HG03457 (cell line): ENCODE data around the gene CCNL2.

Experiments used
- ATAC-seq: cut with Tn5 transposase; IDR thresholded peaks from one replicate; pipeline ENCODE4 v1.9.1; 2021; ENCODE audit warnings: moderate number of reproducible peaks; ENCODE audit not compliant: unreplicated experiment

CCNL2 gene

DNA sequence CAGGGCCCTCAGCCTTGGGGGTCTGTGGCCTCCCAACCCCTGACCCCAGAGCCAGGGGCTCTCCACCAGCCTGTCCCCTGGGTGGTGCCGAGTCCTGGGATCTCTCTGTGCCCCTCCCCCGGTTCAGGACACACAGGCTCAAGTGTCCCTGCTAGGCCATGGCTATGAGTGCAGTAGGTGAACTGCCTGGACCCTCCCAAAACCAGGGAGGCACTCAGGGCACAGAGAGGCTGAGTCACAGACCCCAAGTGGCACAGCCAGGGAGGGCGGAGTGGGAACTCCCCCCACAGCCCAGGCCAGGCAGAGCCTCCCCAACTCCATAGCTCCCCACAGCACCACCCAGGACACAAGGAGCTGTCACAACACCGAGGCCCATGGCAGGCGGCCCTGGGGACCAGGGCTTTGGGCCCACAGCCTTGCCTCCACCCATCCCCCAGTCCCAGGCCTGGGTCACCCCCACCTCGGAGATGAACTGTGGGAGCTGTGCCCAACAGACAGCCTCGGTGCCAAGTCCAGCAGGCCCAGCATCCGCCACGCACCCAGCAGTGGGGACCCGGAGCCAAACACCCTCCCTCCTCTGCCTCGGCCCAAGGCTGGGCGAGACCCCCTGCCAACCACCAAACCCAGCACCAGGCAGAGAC, 53.2 kb downstream of the CCNL2 start:
- ATAC-seq, result no peak

DNA sequence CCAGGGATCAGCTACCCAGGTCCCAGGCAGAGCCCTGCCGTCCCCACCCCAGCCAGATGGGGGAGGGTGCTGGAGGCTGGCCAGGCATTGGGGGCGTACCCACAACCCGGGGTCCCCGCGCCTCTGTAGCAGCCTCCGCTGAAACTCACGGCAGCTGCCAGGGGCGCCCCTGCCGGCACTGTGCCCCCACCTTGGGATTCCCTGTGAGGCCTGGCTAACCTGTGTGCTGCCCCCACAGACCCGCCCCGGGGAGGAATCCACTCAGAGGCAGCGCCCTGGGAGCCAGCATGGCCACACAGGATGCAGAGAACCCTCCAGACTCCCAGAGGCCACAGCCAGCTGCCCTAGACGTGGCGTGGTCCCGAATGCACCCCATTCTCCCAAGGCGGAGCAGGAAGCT, 53.8 kb downstream of the CCNL2 start:
- no peak for ATAC-seq

DNA sequence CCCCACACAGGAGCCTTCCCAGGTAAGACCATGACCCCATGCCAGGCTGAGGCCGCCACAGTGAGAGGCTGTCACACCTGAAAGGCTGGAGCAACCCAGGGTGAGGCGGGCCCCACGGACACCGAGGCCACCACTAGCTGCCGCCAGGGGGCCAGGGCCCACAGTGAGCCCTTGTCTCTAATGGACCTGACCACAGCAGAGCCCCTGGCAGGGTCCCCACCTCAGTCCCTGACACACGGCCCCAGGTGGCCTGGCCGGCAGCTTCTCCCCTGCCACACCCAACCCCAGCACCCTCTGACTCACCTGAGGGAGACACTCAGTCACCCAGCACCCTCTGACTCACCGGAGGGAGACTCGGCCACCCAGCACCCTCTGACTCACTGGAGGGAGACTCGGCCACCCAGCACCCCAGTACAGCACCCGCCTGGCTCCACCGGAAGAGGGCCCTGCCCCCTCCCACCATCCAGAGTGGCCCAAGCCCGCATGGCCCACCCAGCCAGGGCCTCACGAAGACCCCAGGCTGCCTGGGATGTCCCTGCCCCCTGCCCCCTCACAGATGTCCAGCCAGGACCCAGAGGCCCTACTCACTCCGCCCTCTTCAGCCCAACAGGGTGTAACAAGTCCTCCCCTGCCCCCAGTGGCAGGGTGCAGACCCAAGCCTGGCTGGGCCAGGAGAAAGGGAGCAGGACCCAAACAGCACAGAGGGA, 54.3 kb downstream of the CCNL2 start:
- ATAC-seq, result no peak

DNA sequence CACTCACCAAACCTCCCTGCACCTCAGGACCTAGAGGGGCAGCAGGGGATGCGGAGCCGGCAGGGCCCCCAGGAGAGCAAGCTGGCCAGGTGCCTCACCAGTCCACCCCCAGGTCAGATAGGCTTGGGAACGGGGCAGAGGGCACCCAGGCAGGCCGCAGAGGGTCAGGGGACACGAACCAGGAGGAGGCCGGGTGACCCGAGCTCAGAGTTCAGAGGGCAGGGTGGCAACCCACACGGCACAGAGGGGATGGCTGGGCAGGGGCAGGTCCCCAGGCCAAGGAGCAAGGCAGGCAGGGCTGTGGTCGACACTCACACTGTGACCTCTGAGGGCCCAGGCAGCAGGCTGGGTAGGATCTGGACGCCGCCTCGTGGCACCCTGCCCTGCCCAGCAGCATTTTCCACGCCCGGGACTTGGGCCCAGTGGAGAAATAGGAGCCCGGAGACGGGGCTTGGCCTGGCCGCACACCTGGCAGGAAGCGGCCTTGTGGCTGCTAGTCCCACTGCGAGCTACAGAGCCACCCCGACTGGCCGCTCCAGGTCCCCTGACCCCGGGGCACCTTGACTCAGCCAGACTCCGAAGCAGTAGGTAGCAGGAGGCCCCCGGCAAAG, 55.2 kb downstream of the CCNL2 start:
- ATAC-seq, result no peak

GRCh38 chr1:1342584-1343115, 56.5 kb downstream of the CCNL2 start:
- no peak for ATAC-seq

DNA sequence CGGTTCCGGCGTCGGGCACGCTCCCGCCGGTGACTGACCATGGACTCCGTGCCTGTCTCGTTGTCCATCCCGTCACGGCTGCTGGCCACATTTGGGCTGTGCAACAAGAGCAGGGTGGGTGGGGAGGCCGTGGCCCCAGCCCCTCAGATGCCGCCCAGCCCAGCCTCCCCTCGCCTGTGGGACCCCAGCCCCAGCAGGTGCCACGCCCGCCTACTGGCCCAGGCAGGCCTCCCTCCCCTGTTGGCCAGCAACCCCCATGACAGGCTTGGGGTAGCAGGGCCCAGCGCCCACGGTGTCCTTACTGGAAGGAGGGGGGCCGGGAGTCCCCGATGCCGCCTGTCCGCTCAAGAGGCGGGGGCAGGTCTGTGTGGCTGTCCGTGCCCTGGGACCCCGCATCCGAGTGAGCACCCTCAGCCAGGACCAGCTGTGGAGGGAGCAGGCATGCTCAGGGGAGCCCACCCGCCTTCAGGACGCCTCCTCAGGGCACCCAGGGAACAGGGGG, 57.0 kb downstream of the CCNL2 start:
- no peak for ATAC-seq

GRCh38 chr1:1341549-1342021, 57.5 kb downstream of the CCNL2 start:
- ATAC-seq, result no peak

DNA sequence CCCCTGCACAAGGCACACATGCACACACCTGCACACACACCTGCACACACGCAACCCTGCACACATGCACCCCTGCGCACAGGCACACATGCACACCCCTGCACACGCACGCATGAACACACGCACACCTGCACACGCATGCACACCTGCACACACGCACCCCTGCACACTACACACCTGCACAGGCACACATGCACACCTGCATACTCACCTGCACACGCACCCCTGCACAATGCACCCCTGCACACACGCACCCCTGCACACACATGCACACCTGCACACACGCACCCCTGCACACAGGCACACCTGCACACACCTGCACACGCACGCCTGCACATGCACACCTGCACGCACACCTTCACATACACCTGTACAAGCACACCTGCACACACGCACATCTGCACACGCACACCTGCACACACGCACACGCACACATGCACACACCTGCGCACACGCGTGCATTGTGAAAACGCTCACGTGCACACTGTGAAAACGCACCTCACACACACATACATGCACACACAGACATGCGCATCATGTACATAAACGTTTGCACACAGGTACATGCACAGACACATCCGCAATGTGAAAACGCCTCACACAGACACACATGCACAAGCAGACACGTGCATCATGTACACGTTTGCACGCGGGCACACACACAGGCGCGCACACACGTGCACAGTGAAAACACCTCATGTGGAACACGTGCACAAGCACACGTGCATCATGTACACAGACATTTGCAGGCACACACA, 58.2 kb downstream of the CCNL2 start:
- ATAC-seq, result no peak

- ATAC-seq, result no peak
Measured at GRCh38 chr1:1340185-1340584, 59.0 kb downstream of the CCNL2 start.

DNA sequence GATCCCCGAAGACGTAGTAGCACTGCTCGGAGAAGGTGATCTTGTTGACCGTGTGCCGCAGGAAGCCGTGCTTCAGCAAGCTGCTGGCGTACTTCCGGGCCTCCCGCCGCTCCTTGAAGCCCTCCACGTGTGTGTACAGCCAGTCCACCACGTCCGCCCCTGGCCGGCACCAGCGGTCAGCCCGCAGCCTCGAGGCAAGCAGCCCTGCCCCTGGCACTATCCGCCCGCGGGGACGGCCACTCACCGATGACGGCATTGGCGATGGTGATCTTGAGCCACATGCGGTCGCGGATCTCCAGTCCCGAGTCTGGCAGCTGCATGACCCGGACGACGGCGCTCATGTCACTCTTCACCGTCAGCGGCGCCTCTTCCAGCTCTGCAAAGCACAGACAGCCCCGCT, 60.9 kb downstream of the CCNL2 start:
- ATAC-seq, result no peak

GRCh38 chr1:1337793-1338147, 61.4 kb downstream of the CCNL2 start:
- no peak for ATAC-seq

DNA sequence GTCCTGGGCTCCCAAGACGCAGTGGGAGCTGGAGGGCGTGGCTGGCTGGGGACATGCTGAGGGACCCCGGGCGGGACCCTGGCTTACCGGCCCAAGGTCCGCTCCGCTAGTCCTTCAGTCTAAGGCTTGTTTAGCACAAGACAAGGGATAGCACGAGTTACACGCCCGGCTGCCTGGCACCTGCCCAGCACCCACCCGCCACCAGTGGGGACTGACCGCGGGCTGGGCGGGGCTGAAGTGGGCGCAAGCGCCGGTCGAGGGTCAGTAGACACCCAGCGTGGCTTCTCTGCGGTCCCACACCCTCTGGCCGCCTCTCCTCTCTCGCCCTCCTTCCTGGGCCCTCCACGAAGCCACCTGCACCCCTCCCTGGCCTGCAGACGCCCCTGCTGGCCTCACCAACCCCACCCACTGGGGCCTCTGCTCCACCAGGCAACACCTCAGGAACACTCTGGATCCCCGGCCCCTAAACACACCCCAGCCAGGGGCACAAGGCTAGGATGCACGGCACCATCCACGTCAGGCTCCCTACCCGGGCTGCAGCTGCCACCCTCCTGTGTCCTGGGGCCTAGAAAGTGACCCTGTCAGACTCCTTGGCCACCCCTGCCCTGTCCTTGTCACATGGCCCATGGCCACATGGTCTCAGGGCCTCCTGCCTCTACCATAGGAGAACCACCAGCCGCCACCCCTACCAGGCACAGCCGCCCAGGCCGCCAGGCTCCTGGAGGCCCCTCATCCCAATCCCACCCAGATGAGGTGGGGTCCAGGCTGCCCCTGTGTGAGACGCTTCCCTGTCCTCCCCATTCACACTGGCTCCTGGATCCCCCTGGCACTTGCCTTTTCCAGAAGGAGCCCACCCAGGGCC, 62.0 kb downstream of the CCNL2 start:
- no peak for ATAC-seq

- no peak for ATAC-seq
Measured at GRCh38 chr1:1336446-1336845, 62.7 kb downstream of the CCNL2 start.

DNA sequence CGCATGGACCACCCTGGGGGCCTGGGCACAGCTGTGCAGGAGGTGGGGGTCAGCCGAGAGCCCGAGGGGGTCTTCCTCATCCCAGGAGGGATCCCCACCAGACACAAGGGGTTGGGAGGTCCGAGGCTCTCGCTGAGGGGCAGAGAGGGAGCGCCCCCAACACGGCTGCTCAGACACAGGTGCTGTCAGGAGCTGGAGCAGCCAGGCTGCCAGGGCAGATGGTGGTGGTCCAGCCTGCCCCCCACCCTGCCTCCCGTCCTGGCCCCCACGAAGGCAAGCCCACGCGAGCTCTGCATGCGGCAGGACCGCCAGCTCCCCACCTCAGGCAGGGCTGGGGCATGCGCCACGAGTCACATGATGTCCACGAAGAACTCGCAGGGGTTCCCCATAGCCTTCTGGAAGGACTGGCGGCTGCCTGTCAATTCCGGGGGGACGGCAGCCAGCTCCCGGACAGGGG, 63.3 kb downstream of the CCNL2 start:
- ATAC-seq, result no peak
